Testis (tissue), 2 donors: ENCODE data around the gene WDFY2.

ENCODE experiments used
- CTCF ChIP-seq, 3 experiments: fragments of 450-650 bp in 2 of 3; fragments of 200-600 bp in 1 of 3; sonication (generic) in 1 of 3; IDR thresholded peaks; one replicate each; pipeline ENCODE4 v1.5.1; 2016 to 2019; ENCODE audit warnings: antibody characterized with exemption in 3 of 3, mild to moderate bottlenecking in 2 of 3, moderate library complexity in 1 of 3
- POLR2A ChIP-seq: fragments of 450-650 bp; IDR thresholded peaks from one replicate; pipeline ENCODE4 v1.6.1; 2017; ENCODE audit warnings: antibody characterized with exemption, mild to moderate bottlenecking, moderate library complexity

GRCh38 chr13:51740698-51741097, 156.4 kb downstream of the WDFY2 start:
- TF ChIP-seq POLR2A = no peak
- TF ChIP-seq CTCF (IDR thresholded peaks at IDR 0.05) = no peak
